ENCODE data around the gene GAS2L1.

The GAS2L1 gene

DNA sequence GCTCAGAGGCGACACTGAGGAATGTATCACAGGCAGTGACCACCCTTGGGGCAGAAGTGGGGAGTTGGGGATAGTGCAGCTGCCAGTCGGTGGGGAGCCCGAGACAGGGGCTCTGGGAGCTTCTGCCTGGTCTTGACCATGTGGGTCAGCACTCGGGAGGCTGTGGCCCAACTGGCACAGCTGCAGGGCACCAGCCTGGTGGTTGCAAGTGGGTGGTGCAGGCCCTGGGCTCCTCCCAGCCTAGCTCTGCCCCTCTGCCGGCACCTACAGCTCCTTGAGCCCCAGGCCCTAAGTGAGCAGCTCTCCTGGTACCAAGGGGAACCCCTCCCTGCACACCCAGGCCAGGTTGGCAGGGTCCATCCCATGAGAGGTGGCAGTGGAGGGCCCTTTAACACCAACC, 21.6 kb downstream of the GAS2L1 start:
- ATAC-seq (no peak), DNase-seq (no peak)

DNA sequence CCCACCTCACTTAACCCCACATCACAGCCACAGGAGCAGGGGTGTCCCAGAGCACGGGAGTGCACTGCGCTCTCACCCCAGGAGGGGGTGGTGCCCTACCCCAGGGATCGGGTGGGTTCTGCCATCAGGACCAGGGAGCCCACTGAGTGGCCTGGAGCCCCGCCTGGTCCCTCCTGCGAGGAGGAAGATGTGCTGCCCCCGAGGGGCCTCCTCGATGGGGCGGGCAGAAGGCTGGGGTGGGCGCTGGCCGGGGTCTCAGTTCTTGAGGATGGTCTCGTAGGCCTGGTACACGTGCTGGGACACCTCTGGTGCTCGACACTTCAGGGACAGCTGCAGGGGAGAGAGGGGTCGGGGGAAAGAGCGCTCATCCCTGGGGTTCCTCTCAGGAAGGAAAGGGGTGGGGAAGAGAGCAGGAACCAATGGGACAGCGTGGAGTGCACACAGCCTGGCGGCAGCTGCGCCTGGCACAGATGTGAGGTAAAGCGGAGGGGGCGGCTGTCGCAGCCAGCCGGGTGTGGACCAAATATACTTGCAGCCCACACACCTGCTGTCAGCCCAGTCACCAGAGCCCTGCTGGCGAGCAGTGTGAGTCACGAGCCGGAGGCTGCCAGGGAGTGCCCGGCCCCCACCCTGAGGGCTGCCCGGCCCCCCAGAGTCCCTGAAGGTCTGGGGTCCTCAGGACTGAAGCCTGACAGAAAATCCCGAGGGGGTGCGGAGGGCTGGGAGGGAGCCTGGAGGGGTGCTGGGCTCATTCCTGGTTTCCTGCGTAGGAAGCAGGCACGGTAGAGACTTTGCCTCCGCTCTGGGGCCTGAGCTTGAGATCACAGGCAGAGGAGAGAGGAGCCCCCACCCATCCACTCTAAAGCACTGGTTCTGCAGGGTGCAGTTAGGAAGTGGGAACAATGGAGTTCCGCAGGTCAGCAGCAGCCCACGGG, 22.4 kb downstream of the GAS2L1 start:
- DNase-seq = no peak
- ATAC-seq = peak; percentile 12

GRCh38 chr22:29329581-29329980, 23.1 kb downstream of the GAS2L1 start:
- ATAC-seq (no peak), DNase-seq (no peak)

- DNase-seq (no peak), ATAC-seq (no peak)
These were observed 23.8 kb downstream of the GAS2L1 start for GRCh38 chr22:29330291-29330690.

DNA sequence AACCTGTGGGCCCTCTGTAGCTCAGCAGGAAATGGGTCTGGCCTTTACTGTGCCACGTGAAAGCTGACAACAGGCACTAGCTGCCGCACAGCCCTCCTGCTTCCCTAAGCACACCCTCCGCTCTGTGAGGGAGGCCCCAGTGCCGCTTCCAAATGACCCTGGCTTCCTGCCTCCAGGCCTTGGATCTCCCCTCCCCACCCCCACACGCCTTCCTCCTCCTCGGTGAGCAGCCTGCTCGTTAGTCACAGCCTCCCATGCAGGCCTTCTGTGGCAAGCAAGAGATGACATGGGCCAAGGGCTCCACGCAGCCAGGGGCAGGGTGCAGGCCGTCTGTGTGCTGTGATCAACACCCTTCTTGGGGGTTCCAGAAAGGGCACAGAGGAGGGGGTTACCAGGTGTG, 24.3 kb downstream of the GAS2L1 start:
- DNase-seq (no peak), ATAC-seq (no peak)

DNA sequence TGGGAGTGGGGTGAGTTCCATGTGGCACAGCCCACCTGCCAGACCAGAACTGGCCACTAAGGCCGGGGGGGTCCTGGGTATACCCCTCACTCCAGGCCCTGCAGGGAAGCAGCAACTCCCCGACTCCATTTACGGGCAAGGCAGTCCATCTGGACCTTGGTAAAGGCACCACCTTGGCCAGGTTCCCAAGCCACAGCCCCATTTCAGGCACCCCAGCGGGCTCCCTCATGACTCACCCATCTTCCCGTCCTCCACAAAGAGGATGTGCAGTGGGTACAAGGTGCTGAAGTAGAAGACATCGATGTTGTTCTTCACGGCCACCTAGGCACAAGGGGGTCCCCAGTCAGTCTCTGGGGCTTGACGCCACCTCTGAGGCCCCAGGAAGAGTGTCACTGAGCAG, 24.8 kb downstream of the GAS2L1 start:
- DNase-seq = no peak

DNA sequence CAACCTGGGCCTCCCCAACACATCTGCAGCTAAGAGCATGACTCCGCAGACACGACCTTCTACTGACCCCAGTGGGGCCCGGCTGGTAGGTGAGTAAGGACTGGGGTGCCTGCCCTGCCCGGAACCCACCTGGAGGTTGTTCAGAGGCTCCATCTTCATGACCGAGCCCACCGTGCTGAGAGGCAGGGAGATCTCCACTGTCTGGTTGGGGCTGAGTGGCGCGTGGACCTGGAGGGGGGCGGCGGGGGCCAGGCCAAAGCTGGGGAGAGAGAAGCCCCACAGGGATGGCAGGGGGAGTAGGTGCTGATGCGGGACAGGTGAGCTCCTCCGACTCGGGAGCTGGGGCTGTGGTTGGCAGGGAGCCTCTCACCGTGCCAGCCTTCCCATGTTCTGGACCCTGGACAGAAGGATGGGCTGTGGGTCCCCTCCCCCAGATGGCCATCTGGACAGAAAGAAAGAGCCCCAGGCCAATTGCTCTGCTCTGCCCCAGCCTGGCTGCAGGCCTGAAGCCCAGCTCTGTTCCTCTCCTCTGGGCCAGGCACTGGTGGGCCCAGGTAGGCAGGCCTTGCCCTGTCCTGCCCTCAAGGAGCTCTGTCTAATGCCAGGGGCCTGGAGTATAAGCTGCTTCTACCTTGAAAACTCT, 25.3 kb downstream of the GAS2L1 start:
- no peak for ATAC-seq

More for the DNA sequence above, 24.8 kb downstream of the GAS2L1 start:
- ATAC-seq = no peak

GRCh38 chr22:29332886-29333496, 26.5 kb downstream of the GAS2L1 start:
- ATAC-seq = no peak
- no peak for DNase-seq

More for the DNA sequence above, 25.3 kb downstream of the GAS2L1 start:
- DNase-seq = no peak

DNA sequence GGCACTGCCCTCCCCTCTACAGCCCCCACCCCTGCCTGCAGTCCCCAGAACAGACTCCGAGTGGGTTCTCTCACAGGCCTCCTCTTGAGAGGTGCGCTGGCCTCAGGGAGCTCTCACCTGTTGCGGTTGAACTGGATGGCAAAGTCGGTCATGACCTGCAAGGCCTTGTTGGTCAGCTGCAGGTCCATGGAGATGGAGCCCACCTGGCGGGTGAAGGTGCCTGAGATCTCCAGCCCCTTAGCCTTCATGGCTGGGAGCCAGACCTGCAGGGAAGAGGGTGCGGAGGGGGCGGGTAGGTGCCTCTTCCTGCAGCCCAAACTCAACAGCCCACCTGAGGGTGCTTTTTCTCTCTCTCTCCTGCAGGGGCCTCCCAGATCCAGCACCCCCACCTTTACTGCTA, 27.7 kb downstream of the GAS2L1 start:
- no peak for DNase-seq
- no peak for ATAC-seq

DNA sequence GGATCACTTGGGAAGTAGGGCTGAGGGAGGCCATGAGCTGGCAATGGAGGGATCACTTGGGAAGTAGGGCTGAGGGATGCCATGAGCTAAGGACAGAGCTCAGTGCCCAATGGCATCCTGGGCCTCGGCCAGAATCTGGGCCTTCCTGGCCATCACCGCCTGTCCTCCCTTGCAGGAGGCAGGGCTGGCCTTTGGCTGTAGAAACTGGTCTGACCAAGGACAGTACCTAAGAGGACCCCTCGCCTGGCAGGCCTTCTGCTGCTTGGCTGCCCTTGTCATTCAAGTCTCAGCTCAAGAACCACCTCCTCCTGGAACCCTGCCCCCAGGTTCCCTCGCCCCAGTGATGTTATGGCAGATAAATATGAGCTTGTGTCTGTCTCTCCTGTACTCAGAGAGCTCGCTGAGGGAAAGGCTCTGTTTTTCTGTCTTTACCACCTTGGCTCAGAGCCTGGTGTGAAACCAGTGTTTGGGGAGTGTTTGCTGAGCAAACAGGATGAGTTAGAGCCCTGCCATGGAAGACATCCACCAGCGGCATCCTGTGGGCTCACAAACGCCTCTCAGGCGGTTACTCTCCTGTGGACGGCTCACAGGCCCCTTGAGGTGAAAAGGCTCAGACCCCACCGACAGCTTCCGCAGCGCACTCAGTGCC, 28.4 kb downstream of the GAS2L1 start:
- ATAC-seq (no peak), DNase-seq (no peak)

- ATAC-seq = no peak
- no peak for DNase-seq
These were observed 29.2 kb downstream of the GAS2L1 start for GRCh38 chr22:29335656-29336055.

DNA sequence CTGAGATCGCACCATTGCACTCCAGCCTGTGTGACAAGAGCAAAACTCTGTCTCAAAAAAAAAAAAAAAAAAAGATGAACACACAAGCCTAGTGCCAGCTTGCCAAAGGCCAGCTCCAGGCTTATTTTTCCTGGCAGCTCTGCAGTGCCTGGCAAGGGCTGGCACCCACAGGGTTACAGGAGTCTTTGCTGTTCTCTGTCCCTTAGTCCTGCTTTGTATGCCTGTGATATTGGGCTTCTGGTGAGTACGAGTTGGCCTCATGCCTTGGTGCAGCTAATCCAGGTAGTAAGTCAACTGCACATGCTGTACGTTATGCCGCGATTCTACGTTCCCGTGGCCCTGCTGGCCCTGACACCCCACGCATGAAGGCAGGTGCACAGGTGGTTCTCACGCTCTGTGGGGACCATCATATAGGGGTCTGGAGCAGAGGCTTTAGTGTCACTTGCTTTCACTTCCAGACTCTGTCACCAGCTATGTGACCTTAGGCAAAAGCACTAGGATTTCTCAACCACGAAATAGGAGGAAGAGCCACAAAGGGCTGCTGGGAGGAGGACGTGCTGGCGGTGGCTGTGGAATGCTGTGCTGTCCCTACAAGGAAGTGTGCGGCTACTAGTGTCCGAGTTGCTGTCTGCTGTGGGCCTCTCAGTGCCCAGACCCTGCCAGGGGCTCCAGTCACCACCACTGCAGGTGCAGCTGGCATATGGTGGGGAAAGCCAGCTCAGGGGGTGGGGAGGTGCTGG, 30.5 kb downstream of the GAS2L1 start:
- DNase-seq = no peak
- ATAC-seq = no peak

DNA sequence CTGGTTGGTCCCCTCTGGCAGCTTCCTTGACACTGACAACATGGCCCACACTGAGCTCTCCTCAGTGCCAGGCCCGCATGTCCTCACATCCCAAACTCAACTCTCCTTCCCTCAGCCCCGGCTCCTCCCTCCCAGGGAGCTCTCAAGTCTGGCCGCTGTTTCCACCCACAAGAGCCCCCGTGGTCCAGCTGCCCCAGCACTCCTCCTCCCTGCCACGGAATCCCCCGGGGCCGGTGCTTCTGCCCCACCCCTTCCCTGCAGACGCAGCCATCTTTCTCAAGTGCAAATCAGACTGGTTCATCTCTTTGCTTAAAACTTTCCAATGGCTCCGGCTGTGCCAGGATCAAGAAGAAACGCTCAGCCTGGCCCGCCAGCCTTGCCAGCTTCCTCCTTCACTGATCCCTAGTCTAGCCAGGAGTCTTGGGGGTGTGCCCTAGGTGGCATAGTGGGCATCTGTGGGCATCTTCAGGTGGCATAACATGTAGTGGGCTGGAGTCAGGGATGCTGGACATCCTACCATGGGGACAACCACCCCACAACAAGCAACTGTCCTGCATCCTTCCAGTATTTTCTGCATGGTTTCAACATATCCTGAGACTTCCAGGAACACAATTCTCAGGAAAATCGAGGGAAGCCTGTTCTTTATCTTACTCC, 31.3 kb downstream of the GAS2L1 start:
- DNase-seq (no peak), ATAC-seq (no peak)

DNA sequence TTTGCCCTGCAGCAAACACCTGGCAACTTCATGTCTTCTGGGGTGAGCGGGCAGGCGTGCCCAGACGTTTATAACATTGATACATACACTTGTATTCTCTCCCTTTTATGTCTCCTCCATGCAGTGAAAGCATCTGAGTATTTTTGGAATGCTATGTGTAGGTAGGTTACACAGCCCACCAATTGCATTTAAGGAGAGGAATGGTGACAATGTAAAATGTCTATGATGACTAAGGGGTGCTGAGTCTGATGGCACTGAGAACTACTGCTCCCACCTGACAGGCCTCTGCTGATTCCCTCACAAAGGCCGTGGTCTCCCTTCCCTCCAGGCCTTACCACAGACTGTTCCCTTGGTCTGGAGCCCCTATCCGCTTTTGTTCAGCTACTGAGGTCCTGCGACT, 31.9 kb downstream of the GAS2L1 start:
- DNase-seq (no peak), ATAC-seq (no peak)

DNA sequence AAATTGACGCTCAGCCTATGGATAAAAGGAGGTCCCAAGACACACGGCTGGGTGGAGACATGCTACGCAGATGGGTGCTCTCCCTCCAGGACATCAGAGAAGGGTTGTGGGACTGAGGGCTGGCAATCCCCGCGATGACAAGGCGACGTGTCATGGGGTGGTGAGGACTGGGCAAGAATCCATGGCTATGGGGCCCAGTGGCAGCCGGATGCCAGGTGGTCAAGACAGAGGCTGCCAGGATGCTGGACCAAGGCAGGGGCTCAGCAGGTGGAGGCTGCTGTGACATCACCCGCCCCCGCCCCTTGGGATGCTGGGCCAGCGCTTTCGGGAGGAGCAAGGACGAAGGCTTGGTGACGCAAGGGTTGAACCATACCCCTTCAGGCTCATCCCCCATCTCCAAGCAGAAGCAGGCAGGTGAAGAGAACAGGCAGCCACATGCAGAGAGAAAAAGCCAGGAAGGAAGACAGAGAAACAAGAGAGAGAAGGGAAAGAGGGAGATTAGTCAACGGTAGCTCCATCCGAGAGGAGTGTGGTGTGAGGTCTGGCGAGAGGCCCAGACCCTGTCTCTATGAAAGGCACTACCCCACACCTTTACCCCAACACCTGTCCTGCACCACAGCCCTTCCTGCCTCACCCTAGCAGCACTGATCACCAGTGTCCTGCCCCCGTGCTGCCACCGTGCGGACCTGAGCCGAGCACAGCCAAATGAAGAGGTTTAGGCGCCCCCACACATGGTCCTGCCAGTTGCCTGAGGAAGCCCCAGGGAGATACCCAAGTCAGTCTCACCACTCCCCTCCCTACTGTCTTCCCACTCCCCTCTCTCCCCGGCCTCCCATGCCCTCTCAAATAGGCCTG, 33.2 kb downstream of the GAS2L1 start:
- DNase-seq (no peak), ATAC-seq (no peak)

DNA sequence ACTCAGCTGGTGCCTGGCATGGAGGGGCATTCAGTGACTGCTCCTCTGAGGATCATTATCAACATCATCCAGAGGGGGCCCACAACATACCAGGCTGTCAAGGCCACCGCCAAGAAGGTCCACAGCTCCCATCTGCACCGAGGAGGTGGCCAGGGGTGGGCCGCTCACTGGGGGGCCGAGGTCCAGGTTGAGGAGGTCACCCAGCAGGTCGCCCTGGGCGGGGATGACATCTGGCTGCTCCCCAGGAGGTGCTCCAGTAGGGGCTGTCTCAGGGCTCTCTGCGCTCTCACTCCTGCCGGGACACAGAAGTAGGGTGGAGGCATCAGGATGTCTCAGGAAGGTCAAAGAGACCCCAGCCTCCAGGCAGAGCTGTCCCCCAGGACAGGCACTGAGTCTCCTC, 34.1 kb downstream of the GAS2L1 start:
- ATAC-seq = no peak
- no peak for DNase-seq

DNA sequence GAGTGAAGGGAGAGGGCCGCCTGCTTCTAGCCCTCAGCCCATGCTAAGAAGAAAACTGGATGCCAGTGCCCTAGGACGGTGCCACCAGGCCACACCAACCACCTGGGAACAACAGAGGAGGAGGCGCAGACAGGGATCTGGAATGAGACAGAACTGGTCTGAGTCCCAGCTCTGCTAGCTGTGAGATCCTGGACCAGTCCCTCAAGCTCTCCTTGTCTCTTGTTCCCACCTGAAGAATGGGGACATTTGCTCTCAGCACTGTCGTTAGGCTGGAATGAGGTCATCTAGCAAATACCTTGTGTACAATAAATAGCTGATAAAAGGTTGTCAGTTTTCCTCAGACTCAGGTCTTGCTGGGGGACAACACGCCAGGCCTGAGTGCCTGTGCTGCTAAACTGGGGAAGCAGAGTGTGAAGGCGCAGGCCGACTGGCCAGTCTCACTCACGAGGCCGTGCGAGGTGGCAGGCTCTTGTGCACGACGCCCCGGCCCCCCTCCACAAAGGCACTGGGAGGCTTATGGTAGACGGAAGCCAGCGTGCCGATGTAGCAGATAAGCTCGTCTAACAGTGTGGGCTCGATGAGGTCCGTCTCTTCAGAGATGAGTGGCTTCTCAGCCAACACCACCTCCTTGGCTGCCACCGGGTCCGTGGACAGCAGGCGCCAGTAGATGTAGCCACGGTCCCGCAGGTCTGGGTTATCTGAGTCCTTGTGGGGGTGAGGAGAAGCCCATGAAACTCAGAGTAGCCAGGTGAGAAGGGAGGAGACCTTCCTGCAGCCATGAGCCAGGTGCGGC, 34.8 kb downstream of the GAS2L1 start:
- DNase-seq (no peak), ATAC-seq (no peak)

GRCh38 chr22:29341849-29342127, 35.3 kb downstream of the GAS2L1 start:
- ATAC-seq (no peak), DNase-seq (no peak)

DNA sequence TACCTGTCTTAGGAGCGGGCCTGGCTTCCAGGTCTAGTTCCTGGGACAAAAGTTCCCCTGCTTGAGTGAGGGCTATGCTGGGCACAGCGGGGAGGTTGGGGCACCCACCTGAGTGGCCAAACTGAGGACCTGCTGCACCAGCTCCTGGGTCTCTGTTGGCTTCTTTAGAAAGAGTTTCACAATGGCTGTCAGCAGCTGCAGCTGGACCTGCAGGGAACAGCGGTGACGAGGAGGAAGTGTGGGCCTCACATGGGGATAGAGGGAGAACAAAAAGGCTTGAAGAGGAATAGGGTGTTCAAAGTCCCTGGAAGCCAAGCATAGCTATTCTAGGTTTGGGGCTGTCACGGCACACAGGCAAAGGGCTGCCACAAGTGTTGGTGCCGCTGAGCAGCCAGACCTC, 35.7 kb downstream of the GAS2L1 start:
- no peak for ATAC-seq
- DNase-seq = no peak
